IPS-18c (cell line): Measurements from ENCODE around the gene FKBP11.
"Not testable (repeated sequence)": the region's sequence is repeated elsewhere in the genome, so short reads cannot be mapped to it uniquely, and the experiment has no call there.

ENCODE experiments used
- H3K4me3 ChIP-seq: 2 replicates; pipeline ENCODE4 v1.7.0; 2013; ENCODE audit warnings: low read depth, mild to moderate bottlenecking, low read length, moderate library complexity; ENCODE audit not compliant: insufficient read depth
- H3K9me3 ChIP-seq: one replicate; pipeline ENCODE4 v1.6.1; 2013; ENCODE audit warnings: mild to moderate bottlenecking, low read length, moderate library complexity; ENCODE audit not compliant: control insufficient read depth, insufficient read depth

Gene FKBP11

GRCh38 chr12:48930475-48930874 is 5.2 kb upstream of the FKBP11 start:
- H3K9me3 ChIP-seq = no peaks in the 10 kb centered on the region
- H3K4me3 ChIP-seq = no peak overlapping the region

- Histone ChIP-seq H3K4me3 (no peak overlapping the region), H3K9me3 (no peaks in the 10 kb centered on the region)
Observed at GRCh38 chr12:48929551-48929950, 4.3 kb upstream of the FKBP11 start.

- Histone ChIP-seq H3K4me3 (no peak overlapping the region), H3K9me3 (no peaks in the 10 kb centered on the region)
Observed at GRCh38 chr12:48927261-48927660, 2.0 kb upstream of the FKBP11 start.

GRCh38 chr12:48924617-48925303 is 532 bp downstream of the FKBP11 start:
- no peaks in the 10 kb centered on the region for H3K9me3 ChIP-seq
- peak overlapping the region; percentile 86 for H3K4me3 ChIP-seq

GRCh38 chr12:48923117-48923516 is 2.2 kb downstream of the FKBP11 start:
- Histone ChIP-seq H3K9me3 (no peaks in the 10 kb centered on the region), H3K4me3 (no peak overlapping the region)

- Histone ChIP-seq H3K4me3 (no peak overlapping the region), H3K9me3 (peaks cover 2% of the 10 kb centered on the region)
Observed at GRCh38 chr12:48917857-48918537, 7.3 kb downstream of the FKBP11 start.

GRCh38 chr12:48910196-48910595 is 15.1 kb downstream of the FKBP11 start:
- H3K9me3 ChIP-seq = no peaks in the 10 kb centered on the region
- H3K4me3 ChIP-seq = no peak overlapping the region

- H3K4me3 ChIP-seq, H3K9me3 ChIP-seq: not testable (repeated sequence)
Observed at GRCh38 chr12:48909698-48910097, 15.6 kb downstream of the FKBP11 start.

- no peaks in the 10 kb centered on the region for H3K9me3 ChIP-seq
- no peak overlapping the region for H3K4me3 ChIP-seq
Observed at GRCh38 chr12:48907245-48907644, 18.0 kb downstream of the FKBP11 start.

- Histone ChIP-seq H3K4me3 (peak overlapping the region; percentile 51; the same call in 1 of the 2 replicates), H3K9me3 (no peaks in the 10 kb centered on the region)
Observed at GRCh38 chr12:48903982-48904411, 21.3 kb downstream of the FKBP11 start.

- Histone ChIP-seq H3K4me3 (no peak overlapping the region), H3K9me3 (no peaks in the 10 kb centered on the region)
Observed at GRCh38 chr12:48903363-48903981, 21.8 kb downstream of the FKBP11 start.

- H3K4me3 ChIP-seq = no peak overlapping the region
- H3K9me3 ChIP-seq = no peaks in the 10 kb centered on the region
Observed at GRCh38 chr12:48901278-48901677, 24.0 kb downstream of the FKBP11 start.

- Histone ChIP-seq H3K9me3 (no peaks in the 10 kb centered on the region), H3K4me3 (no peak overlapping the region)
Observed at GRCh38 chr12:48899651-48900050, 25.6 kb downstream of the FKBP11 start.

GRCh38 chr12:48894271-48894670 is 31.0 kb downstream of the FKBP11 start:
- no peak overlapping the region for H3K4me3 ChIP-seq

GRCh38 chr12:48890657-48891418 is 34.5 kb downstream of the FKBP11 start:
- H3K4me3 ChIP-seq = peak overlapping the region; percentile 47; the same call in 1 of the 2 replicates
- H3K9me3 ChIP-seq = no peaks in the 10 kb centered on the region

More at GRCh38 chr12:48894271-48894670, 31.0 kb downstream of the FKBP11 start:
- H3K9me3 ChIP-seq = no peaks in the 10 kb centered on the region

- no peaks in the 10 kb centered on the region for H3K9me3 ChIP-seq
- no peak overlapping the region for H3K4me3 ChIP-seq
Observed at GRCh38 chr12:48889679-48890078, 35.6 kb downstream of the FKBP11 start.

GRCh38 chr12:48883305-48884161 is 41.8 kb downstream of the FKBP11 start:
- H3K4me3 ChIP-seq = peak overlapping the region; percentile 5; the same call in 1 of the 2 replicates
- H3K9me3 ChIP-seq = no peaks in the 10 kb centered on the region
